NCI-H2227 treated with DMSO at 0.1 percent for 48 hours (cell line): ENCODE measurements around the gene OBP2B.
"Not testable (repeated sequence)": the region's sequence is repeated elsewhere in the genome, so short reads cannot be mapped to it uniquely, and the experiment has no call there.

Experiments
- DNase-seq: peaks from one replicate; lab custom pipeline; 2025; lab: John Stamatoyannopoulos, UW

Gene OBP2B

DNA sequence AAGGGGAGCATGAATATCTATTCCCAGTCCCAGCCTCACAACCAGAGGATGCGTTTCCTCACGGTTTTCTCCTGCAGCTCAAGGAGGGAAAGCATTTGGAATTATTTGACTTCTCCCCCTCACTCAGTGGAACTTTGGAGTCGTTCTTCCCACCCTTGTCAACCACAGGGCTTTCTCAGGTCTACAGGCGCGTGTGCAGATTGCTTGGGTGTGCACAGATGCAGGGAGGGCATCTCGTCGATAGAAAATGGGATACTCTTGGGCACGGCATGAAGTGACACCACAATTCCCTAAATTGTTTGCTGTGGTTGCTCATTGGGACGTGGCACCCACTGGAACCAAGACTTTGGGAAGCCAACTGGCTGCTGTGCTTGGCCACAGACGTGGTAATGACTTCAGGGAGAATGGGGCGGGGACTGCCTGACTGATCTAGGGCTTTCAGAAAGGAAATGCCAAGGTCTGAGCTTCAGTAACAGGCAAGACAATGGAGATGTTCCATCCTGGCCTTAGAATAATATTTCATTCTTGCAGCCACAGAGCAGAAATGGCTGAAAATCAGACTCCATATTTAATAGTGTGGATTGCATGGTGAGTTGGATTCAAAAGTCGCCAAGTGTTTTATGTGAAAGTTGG lies 12.2 kb upstream of the OBP2B start:
- no peak for DNase-seq

GRCh38 chr9:133218049-133218975 lies 9.3 kb upstream of the OBP2B start:
- DNase-seq = not testable (repeated sequence)

- not testable (repeated sequence) for DNase-seq
Observed at GRCh38 chr9:133217333-133217988, 8.4 kb upstream of the OBP2B start.

GRCh38 chr9:133214276-133214675 lies 5.2 kb upstream of the OBP2B start:
- not testable (repeated sequence) for DNase-seq

- no peak for DNase-seq
Observed at GRCh38 chr9:133210609-133211008, 1.6 kb upstream of the OBP2B start.

GRCh38 chr9:133210202-133210532 lies 1.1 kb upstream of the OBP2B start:
- DNase-seq = no peak

DNA sequence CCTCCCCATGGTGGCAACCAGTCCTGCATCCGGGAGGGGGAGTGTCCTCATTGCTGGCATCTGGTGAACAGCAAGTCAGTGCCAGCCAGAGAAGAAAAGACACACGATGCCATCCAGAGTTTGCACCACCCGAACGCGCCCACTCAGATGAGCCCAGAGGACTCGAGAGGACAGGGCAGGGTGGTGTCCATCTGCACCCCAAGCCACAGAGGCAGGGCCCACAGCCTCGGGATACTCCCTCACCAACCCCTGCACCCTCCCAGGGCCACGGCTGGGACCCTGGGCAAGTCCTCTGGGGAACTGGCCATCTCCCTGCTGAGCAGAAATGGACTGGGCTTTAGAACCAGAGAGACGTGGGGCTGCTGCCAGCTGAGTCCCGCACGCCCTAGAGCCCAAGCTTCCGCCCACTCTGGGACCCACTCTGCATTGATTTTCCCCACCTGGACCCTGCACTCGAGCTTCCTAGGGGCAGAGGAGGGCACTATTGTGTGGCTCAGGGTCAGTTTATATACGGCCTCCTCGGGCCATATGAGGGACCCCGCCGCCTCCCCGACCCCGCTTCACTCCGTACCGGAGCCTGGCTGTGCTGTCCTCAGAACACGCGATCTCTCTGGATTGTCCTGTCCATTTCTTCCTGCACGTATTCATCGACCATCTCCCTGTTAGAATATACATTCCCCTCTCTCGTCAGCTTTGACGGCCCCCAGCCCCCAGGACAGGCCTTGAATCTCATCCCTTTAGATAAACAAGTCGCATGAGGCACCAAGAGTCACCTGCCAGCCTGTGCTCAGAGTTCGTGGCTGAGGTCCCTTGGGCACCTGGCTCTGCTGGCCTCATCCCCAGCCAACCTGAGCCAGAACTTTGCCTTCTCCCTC lies 514 bp upstream of the OBP2B start:
- DNase-seq = not testable (repeated sequence)

GRCh38 chr9:133208171-133208879 lies 725 bp downstream of the OBP2B start:
- DNase-seq = not testable (repeated sequence)

DNA sequence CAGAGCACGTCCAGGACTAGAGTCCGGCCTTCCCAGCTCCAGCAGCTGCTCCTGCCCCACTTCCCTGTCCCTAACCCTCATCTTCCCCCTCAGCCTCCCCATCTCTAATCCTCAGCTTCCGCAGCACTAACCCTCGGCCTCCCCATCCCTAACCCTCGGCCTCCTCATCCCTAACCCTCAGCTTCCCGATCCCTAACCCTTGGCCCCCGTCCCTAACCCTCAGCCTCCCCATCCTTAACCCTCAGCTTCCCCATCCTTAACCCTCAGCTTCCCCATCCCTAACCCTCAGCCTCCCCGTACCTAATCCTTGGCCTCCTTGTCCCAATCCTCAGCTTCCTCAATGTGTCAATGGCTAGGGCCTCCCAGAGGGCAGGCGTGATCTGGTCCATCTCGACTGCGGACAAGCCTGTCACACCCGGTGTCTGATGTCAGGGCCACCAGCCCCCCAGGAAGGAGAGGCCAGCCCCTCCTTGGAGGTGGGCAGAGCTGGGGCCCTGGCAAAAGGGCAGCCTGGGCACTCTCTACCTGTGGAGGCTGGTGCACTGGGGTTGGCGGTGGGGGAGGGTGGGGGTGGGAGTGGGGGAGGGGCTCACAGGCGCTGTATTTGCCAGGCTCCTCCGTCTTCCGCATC lies 1.4 kb downstream of the OBP2B start:
- DNase-seq = no peak

DNA sequence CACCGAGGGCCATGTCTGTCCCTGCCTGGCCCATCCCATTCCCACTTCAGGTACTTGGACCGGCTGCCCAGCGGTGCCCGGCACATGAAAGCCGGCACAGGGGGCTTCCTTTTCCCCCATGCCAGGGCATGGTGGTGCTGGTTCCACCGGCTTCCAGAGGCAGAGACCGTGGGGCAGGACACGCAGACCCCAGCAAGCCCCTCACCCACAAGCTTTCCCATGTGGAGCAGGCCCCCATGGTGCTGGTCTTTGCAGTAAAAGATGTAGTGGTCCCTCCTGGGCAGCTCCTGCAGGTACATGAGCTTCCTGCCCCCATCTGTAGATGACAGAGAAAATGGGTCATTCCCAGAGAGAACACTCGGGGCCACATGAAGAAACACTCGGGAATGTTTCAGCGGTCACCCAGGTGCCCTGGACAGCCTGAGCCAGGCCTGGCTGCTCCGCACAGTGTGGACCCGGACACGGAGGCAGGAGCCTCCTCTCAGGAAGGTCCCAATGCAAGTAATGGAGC lies 2.0 kb downstream of the OBP2B start:
- no peak for DNase-seq

DNA sequence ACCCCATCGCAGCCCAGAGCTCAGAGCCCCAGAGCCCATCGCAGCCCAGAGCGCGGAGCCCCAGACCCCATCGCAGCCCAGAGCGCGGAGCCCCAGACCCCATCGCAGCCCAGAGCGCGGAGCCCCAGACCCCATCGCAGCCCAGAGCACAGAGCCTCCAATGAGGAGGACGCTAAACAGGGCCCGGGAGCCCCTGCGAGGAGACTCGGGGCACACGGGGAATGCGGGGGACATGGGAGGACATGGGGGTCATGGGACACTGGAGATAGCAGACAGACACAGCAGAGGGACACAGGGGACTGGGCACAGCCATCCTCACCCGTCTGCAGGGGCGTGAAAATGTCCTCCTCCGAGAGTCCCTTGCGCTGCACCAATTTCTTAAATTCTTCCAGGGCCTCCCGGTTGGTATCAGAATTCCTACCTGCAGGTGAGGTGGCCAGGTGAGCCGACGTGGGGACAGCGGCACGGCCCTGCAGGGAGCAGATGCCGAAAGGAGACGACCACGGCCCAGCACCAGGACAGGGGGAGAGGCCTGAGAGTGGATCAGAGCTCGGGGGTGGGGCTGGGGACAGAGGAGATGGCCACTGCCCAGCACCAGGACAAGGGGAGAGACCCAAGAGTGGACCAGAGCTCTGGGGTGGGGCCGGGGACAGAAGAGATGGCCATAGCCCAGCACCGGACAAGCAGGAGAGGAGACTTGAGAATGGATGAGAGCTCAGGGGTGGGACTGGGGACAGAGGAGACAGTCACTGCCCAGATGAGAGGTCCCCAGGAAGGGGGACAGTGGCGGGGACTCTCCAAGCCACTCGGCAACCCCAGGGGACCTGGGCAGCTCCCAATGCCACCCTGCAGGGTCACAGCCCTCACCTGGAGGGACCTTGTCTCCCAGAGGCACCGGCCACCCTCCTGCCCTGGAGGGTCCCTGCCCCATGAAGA lies 2.8 kb downstream of the OBP2B start:
- DNase-seq = no peak

- DNase-seq = not testable (repeated sequence)
Observed at GRCh38 chr9:133205481-133205887, 3.6 kb downstream of the OBP2B start.

DNA sequence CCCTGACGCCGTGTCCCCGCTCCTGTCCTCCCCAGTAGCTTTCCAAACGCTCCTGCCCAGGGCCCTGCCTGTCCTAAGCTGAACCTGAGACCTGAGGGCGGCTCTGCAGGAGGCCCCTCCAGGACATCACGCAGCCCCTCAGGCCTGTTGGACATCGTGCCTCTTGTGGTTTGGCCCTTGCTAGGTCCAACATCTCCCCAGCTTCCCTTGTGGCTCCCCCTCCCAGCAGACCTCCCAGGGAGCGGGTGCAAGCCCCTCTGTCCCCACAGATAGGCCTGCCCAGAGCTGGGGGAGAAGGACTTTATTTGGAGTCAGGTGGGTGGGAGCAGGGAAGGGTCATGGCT lies 4.1 kb downstream of the OBP2B start:
- no peak for DNase-seq

GRCh38 chr9:133204335-133204992 lies 4.6 kb downstream of the OBP2B start:
- no peak for DNase-seq

DNA sequence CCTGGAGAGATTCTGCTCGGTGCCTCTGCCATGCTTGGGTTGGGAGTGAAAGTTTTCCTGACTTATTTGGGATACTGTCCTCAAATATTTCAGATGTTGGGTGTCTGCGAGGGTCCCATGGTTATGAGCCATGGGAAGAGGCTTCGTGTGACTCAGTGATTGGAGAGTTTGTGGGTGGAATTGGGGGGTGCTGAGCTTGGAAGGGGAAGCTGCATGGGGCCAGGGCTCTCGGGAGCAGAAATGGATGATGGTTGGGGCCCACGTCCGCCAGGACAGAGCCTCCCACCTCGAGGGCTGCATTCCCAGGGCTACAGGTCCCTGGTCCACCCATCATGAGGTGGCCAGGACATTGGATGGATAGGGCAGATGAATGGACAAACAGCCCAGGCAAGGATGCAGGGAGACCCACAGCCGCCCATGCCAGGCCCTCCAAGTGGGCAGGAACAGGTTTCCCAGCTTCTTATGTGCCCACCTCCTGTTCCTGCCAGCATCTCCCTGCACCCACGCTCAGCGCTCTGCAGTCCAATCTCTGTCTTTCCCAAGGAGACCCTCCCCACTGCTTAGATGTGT lies 5.5 kb downstream of the OBP2B start:
- no peak for DNase-seq

DNA sequence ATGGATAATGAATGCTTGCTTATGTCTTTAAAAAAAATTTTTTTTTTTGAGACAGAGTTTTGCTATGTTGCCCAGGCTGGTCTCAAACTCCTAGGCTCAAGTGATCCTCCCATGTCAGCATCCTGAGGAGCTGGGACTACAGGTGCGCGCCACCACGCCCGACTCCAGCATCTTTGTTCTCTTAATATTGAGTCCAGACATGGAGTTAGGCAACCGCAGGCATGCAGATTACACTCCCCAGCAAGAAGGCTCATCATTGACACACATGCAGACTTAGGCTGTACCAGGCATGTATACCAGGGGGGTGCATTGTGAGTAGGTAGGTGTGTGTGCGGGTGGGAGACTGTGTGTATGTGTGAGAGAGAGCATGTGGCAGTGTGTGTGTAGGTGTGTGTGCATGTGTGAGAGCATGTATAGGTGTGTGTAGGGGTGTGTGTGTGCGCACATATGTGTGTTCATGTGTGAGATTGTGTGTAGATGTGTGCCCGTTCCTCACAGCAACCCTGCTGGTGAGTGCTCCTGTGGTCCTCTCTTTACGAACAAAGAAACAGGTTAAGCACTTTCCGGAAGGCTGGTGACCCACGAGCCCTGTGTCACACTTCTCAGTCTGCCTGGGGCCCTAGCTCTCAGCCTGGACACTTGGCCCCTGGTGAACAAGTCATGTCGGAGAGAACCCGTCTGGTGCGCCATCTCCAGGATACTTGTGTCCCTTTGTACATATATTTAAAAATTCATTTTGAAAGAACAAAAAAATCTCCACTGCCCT lies 6.2 kb downstream of the OBP2B start:
- no peak for DNase-seq

GRCh38 chr9:133202145-133202513 lies 6.9 kb downstream of the OBP2B start:
- DNase-seq = no peak
